Measurements from ENCODE around the gene GSTM5.
"Not testable (repeated sequence)": the region's sequence is repeated elsewhere in the genome, so short reads cannot be mapped to it uniquely, and the experiment has no call there.

Gene GSTM5

DNA sequence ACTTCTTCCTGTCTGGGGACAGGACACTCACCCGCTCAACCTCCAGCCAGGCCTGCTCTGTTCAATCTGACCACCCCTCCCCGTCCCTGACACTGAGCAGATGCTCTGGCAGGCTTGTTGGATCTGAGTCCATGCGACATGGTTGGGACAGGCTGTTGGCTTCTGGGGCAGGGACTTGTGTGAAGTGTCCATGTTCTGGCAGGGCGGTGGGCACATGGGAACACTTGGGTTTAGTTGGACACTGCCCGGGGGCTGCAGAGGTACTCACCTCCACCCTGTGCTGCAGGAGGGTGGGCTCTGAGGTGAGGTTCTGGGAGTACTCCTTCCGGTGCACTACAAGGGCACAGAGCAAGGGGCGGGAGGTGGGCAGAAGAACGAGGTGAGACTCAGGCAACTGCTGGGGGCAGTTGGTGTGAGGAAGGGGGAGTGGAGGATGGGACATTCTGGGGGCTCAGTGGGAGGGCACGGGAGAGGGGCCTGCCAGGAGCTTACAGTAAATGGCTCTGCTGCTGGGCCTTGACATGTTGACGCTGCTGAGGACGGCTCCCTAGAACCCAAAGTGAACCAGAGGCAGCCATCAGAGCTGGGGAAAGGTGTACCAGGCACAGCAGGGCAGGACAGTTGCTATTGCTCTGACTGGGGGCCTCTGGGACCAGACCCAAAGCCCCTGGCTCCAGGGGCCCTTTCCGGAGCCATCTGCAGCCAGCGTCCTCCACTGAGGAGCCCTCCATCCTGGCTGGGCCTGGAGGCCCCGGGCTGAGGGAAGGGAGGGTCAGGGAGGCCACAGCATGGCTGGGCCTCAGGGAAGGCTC lies 49.4 kb downstream of the GSTM5 start:
- no peak for DNase-seq (ENCODE audit: low read depth in 2 of 2)

GRCh38 chr1:109762039-109762585 lies 50.1 kb downstream of the GSTM5 start:
- no peak for DNase-seq (ENCODE audit: low read depth in 2 of 2)

GRCh38 chr1:109762821-109763645 lies 51.0 kb downstream of the GSTM5 start:
- DNase-seq (ENCODE audit: low read depth in 2 of 2), result no peak

DNA sequence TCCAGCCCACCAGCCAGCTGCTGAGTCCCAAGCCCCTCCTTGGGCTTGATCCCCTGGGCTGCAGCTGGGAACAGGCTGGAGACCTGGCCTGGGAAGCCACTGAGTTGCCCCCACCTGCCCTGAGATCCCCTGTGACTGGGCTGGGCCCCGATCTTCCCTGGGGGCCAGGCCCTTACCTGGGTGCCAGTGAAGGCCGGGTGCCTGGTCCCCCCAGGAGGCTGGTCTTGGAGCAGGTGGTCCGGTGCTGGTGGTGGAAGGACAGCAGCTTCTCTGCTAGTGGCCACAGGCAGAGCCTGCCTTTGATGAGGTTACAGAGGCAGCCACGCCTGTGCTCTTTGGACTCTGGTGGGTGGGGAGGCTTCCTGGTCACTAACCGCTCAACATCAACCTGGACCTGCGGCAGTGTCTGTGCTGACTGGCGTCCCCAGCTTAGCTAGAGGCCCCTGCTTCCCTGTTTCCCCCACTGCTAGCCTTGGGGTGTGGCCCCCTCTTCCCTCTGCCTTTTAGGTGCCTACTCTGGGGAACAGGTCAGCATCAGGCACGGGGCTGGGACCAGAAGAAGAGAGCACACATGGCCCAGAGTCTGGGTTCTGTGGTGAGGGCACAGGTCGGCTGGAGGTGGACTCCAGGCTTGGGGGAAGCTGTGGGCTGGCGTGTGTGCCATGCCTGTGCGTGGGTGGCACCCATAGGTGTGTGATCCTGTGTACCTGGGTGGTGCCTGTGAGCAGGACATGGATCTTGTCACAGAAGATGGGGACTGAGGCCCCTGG lies 51.8 kb downstream of the GSTM5 start, which contains the start of gene EPS8L3:
Gene EPS8L3, minus strand, starts transcription at position 278 of the 770 bp plus-strand sequence. CDS start 2,174 bp downstream, outside the sequence.
- DNase-seq (ENCODE audit: low read depth in 2 of 2), result no peak

- DNase-seq (ENCODE audit: low read depth in 2 of 2), result no peak
Observed at GRCh38 chr1:109764561-109765482, 52.8 kb downstream of the GSTM5 start.

DNA sequence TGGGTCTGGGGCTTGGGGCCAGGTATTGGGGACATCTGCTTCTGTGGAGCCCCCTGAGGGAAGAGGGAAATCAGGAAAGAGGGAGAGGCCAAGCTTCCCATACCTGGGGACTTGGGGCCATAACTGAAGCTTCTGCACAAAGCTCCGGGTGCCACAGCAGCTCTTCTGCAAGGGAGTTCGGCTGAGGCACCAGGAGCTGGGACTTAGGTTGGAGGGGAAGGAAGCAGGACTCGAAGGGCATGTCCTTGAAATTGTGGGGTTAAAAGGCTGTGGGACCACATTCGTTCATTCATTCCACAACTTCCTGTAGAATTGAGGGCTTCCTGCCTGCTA lies 53.4 kb downstream of the GSTM5 start:
- DNase-seq (ENCODE audit: low read depth in 2 of 2), result no peak

DNA sequence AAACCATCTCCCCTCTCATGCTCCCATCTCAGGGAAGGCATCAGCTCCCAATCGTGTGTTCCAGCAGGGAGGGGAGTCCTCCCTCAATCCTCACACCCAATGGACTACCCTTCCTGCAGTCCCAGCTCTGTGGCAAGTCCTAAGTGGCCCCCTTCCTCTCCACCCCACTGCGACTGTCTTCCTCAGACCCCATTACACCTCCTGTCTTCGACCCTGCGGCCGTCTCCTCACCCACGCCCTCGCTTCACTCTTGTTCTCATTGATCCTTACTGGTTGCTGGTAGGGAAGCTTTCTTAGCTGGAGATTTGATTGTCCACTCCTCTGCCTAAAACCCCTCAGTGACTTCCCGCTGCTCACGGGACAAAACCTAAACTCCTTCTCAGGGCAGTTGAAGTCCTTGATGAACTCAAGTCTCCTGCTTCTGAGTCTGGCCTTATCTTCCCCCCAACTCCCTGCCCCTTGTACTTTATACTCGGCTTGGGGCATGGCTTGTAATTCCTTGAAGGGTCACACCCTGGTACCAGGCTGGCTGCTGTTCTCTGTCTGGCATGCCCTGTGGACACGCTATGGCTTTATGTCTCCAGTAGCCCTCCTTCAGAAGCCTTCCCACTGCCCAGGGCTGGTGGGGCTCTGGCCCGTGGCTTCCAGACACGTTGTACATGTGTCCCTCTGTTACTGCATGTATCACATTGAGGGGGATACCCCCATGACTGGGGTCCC lies 54.0 kb downstream of the GSTM5 start:
- no peak for DNase-seq (ENCODE audit: low read depth in 2 of 2)

DNA sequence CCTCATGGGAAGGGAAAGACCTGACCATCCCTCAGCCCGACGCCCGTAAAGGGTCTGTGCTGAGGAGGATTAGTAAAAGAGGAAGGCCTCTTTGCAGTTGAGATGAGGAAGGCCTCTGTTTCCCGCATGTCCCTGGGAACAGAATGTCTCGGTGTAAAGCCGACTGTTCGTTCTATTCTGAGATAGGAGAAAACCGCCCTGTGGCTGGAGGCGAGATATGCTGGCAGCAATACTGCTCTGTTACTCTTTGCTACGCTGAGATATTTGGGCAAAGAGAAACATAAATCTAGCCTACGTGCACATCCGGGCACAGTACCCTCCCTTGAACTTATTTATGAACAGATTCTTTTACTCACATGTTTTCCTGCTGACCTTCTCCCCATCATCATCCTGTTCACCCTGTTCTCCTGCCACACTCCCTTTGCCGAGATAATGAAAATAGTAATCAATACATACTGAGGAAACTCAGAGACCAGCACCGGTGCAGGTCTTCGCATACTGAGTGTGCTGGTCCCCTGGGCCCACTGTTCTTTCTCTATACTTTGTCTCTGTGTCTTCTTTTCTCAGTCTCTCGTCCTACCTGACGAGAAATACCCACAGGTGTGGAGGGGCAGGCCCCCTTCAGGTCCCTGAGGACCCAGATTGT lies 55.1 kb downstream of the GSTM5 start:
- DNase-seq (ENCODE audit: low read depth in 2 of 2), result not testable (repeated sequence)

All from stimulated activated CD8-positive, alpha-beta memory T cell treated with anti-CD3 and anti-CD28 coated beads, Interleukin-15, amount 100 ng/mL, for 4 hours (primary cell).